Stimulated activated naive B cell treated with anti-CD40 and anti-IgM and Interleukin-4, amounts not matched to agents 10 μg/mL and 1 μg/mL and 100 μg/mL, for 72 hours (primary cell): ENCODE results near the gene IKZF4.

Source experiments
- ATAC-seq, 2 donors: fragments of 150-1000 bp; cut with Tn5 transposase; replicated peaks; 2 replicates each; pipeline ENCODE4 v1.10.0; 2021; ENCODE audit warnings: moderate library complexity in 1 of 2
- DNase-seq: peaks from one replicate; pipeline ENCODE4 v3.0.0; 2021
- H3K27ac Mint-ChIP-seq: one replicate; pipeline ENCODE4 v1.8.0; 2022; ENCODE audit warnings: mild to moderate bottlenecking, mixed read lengths
- H3K27me3 Mint-ChIP-seq, 2 donors: one replicate each; pipeline ENCODE4 v1.8.0; 2022; ENCODE audit warnings: mixed read lengths in 2 of 2
- H3K36me3 Mint-ChIP-seq, 2 donors: one replicate each; pipeline ENCODE4 v1.8.0; 2022; ENCODE audit warnings: mixed read lengths in 2 of 2, mild to moderate bottlenecking in 1 of 2
- H3K4me1 Mint-ChIP-seq, 2 donors: one replicate each; pipeline ENCODE4 v1.8.0; 2022; ENCODE audit warnings: mixed read lengths in 2 of 2, mild to moderate bottlenecking in 1 of 2
- H3K4me3 Mint-ChIP-seq, 2 donors: one replicate each; pipeline ENCODE4 v1.8.0; 2022; ENCODE audit warnings: mild to moderate bottlenecking in 2 of 2, mixed read lengths in 2 of 2, moderate library complexity in 1 of 2
- H3K9me3 Mint-ChIP-seq, 2 donors: one replicate each; pipeline ENCODE4 v1.8.0; 2022; ENCODE audit warnings: mixed read lengths in 2 of 2, mild to moderate bottlenecking in 1 of 2

Gene IKZF4

DNA sequence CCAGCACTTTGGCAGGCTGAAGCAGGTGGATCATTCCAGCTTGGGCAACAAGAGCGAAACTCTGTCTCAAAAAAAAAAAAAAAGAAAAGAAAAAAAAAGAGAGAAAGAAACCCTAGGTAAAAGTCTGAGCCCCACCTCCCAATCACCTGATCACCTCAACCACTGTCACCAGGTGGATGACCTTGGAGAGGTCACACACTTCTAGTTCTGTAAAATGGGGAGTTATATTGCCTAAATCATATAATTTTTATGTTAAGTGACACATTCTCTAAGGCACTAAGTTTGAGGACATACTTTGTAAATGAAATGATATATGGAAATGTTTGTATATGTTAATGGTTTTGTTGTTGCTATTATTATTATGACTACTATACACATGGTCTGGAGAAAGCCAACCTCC, 57.6 kb downstream of the IKZF4 start:
- Mint-ChIP-seq H3K9me3 (no peaks in the 10 kb centered on the region), H3K36me3 (no peaks in the 10 kb centered on the region), H3K27ac (peak overlapping the region; percentile 56), H3K27me3 (peaks cover 20 to 44% of the 10 kb centered on the region in 2 donors), H3K4me3 (peak overlapping the region; percentile 81 to 83), H3K4me1 (peaks cover 7 to 18% of the 10 kb centered on the region in 2 donors)
- ATAC-seq (no peak), DNase-seq (no peak)

DNA sequence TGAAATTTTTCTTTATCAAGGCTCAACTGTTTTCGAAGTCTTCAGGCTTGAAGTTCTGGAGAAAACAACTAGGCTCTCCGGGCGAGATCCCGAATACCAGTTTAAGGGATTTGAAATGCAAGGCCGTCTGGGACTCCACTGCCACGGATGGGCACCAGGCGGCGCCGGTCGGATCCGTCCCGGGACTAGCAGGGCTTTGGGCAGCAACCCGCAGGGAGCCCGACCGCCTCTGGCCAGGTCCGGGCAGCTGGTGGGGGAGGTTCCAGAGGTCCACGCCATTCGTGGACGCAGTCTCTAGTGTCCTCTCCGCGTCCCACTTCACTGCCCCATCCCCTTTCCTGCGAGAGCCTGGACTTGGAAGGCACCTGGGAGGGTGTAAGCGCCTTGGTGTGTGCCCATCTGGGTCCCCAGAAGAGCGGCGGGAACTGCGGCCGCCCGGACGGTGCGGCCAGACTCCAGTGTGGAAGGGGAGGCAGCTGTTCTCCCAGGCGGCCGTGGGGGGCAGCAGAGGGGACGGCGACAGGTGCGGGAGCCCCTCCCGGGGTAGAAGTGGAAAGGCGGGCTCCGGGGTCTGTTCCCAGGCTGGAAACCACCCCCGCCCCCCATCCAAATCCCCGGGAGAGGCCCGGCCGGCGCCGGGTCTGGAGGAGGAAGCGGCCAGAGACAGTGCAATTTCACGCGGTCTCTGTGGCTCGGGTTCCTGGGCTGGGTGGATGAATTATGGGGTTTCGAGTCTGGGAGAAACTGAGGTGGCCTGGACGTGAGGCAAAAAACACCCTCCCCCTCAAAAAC, 58.3 kb downstream of the IKZF4 start:
- peak overlapping the region; percentile 20 for H3K27ac Mint-ChIP-seq
- no peaks in the 10 kb centered on the region for H3K36me3 Mint-ChIP-seq
- peaks cover 26 to 51% of the 10 kb centered on the region in 2 donors for H3K27me3 Mint-ChIP-seq
- DNase-seq (peak; percentile 16), ATAC-seq (peak; percentile 80 to 83)
- H3K9me3 Mint-ChIP-seq: no peaks in the 10 kb centered on the region
- H3K4me1 Mint-ChIP-seq: peaks cover 7 to 18% of the 10 kb centered on the region in 2 donors
- peak overlapping the region; percentile 81 to 83 for H3K4me3 Mint-ChIP-seq

DNA sequence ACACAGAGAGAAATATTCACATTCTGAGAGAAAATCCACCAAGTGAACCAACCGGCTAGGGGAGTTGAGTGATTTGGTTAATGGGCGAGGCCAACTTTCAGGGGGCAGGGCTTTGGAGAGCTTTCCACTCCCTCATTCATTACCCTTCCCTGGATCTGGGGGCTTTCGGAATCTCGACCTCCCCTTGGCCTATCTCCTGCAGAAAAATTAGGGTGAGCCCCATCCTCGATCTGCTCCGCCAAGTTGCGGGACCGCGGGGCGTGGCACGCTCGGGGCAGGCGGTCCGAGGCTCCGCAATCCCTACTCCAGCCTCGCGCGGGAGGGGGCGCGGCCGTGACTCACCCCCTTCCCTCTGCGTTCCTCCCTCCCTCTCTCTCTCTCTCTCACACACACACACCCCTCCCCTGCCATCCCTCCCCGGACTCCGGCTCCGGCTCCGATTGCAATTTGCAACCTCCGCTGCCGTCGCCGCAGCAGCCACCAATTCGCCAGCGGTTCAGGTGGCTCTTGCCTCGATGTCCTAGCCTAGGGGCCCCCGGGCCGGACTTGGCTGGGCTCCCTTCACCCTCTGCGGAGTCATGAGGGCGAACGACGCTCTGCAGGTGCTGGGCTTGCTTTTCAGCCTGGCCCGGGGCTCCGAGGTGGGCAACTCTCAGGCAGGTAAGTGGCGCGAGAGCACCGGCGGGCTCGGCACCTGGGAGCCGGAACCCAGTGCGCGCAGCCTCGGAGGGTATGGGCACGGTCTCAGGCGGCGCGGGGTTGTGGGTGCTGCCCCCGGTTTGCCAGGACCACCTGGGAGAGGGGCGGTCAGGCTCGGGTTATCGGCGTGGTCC, 59.1 kb downstream of the IKZF4 start, which contains the start of gene ERBB3:
Gene ERBB3, plus strand, starts transcription at position 443 of the 833 bp plus-strand sequence. Its CDS starts 136 bp downstream, at position 579.
- DNase-seq: peak; percentile 27
- Mint-ChIP-seq H3K27ac (peak within 1 kb of the TSS; percentile 20), H3K4me3 (peak within 1 kb of the TSS; percentile 81 to 83), H3K9me3 (no peaks in the 10 kb centered on the region), H3K27me3 (peaks cover 26 to 56% of the 10 kb centered on the region in 2 donors), H3K36me3 (no peaks in the 10 kb centered on the region), H3K4me1 (peaks cover 7 to 18% of the 10 kb centered on the region in 2 donors)
- ATAC-seq: peak; percentile 60 to 66

DNA sequence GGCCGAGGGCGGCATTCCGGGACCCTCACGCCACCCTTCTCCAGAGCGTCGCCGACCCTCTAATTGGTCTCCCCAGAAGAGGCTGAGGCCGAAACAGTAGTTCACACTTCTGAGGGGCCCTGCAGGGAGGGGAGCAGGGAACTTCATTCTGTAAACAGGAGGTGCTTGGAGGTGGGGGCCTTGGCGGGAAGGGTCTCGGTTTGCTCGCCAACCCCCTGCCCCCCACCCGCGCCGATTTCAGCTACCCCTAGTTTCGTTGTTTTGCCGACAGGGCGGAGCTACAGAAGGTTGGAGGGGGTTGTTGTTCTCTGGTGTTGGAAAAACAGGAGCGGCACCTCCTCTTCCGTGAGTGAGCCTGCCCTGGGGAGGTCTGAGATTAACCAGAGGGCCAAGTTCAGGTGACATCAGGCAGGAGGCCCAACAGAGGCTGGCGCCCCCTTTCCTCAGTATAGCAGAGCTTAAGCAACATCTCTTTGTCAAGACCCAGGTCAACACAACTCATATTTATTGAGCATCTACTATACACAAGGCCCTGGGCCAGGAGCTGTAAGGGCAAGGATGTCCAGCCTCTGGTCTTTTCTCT, 59.8 kb downstream of the IKZF4 start:
- Mint-ChIP-seq H3K9me3 (no peaks in the 10 kb centered on the region), H3K27ac (no peak overlapping the region), H3K4me3 (peak overlapping the region; percentile 81 to 83), H3K27me3 (peaks cover 26 to 56% of the 10 kb centered on the region in 2 donors), H3K36me3 (no peaks in the 10 kb centered on the region), H3K4me1 (peaks cover 7 to 18% of the 10 kb centered on the region in 2 donors)
- ATAC-seq (no peak), DNase-seq (no peak)

DNA sequence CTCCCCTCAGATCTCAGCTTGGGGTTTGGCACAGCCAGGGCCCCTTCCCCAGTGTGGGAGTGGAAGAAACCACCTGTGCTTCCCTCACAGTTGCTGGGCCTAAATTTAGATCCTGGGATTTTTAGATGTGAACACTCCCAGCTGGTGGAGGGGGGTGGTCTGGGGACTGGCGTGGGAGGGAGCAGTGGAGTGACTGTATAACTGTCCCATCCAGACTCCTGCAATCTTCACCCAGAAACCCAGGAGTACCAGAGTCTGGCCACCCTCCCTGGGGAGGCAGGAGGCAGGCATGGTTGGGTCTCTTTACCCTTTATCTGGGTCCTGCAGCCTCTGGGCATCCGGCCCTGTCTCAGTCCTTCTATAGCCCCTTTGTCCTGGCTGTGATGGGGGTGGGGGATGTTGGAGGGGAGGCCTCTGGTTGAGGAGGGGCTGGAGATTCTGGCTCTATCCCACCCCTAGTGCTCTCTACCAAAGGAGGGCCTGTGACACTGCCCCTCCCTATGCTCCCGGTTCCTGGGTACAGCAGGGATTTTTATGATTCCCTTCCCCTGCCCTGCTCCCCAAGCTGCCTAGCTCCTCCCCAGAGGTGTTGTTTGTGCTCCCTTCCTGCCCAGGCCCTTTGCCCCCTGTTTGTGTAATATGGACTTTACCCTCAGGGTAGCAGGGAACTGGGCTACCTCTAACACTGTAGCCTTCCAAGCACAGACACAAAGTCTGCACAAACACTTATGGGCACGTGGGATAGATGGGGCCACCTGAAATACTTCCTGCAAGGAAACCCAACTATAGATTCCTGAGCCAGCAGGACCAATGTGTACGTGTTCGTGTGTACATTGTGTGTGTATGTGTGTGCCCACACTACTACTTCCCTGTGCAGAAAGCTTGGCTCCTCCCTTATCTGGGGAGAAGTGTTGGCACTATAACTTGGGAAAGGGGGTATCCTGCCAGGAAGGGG, 60.8 kb downstream of the IKZF4 start:
- Mint-ChIP-seq H3K9me3 (no peaks in the 10 kb centered on the region), H3K4me1 (peaks cover 7 to 18% of the 10 kb centered on the region in 2 donors), H3K4me3 (peak overlapping the region; percentile 53 to 56), H3K27ac (no peak overlapping the region), H3K27me3 (peaks cover 26 to 56% of the 10 kb centered on the region in 2 donors), H3K36me3 (no peaks in the 10 kb centered on the region)
- ATAC-seq: no peak
- no peak for DNase-seq

DNA sequence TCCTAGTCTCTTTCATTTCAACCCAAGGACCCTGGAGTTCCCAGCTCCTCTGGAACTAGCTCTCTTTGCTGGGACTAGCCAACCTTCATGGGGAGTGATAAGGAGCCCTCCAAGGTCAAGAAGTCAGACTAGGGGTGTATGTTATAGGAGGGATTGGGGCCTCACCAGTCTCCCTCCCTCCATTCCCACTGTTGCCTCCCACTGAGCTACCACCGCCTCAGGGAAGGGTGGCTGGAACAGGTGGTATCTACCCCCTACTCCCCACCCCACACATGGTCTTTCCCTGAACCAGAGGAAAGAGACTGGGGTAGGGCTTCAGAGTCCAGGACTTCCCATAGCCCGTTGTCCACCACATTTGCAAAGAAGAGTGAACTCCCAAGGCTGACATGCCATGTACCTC, 61.5 kb downstream of the IKZF4 start:
- H3K27ac Mint-ChIP-seq: no peak overlapping the region
- ATAC-seq (no peak), DNase-seq (no peak)
- H3K4me1 Mint-ChIP-seq: peaks cover 7 to 18% of the 10 kb centered on the region in 2 donors
- H3K4me3 Mint-ChIP-seq: no peak overlapping the region
- peaks cover 26 to 56% of the 10 kb centered on the region in 2 donors for H3K27me3 Mint-ChIP-seq
- H3K36me3 Mint-ChIP-seq: no peaks in the 10 kb centered on the region
- H3K9me3 Mint-ChIP-seq: no peaks in the 10 kb centered on the region

DNA sequence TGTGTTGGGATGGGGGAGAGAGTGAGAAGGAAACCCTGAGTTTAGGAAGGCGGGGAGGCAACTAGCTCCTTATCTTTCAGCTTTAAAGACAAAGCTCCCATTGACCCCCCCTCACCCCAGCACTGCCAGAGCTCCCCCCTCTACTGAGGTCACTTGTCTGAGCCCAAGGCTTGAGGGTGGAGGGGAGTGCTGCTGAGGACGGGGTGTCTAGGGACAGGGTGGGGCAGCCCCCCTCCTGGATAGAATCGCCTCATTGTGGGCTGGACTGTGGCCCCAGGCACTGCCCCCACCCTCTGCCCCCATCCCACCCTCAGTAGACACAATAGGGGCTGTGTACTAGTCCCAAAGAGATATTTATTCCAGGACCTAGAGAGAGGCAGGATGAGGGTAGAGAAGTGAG, 62.1 kb downstream of the IKZF4 start:
- ATAC-seq (no peak), DNase-seq (no peak)
- no peak overlapping the region for H3K4me3 Mint-ChIP-seq
- peaks cover 7 to 18% of the 10 kb centered on the region in 2 donors for H3K4me1 Mint-ChIP-seq
- no peaks in the 10 kb centered on the region for H3K9me3 Mint-ChIP-seq
- H3K27ac Mint-ChIP-seq: no peak overlapping the region
- H3K36me3 Mint-ChIP-seq: no peaks in the 10 kb centered on the region
- H3K27me3 Mint-ChIP-seq: peaks cover 26 to 56% of the 10 kb centered on the region in 2 donors

DNA sequence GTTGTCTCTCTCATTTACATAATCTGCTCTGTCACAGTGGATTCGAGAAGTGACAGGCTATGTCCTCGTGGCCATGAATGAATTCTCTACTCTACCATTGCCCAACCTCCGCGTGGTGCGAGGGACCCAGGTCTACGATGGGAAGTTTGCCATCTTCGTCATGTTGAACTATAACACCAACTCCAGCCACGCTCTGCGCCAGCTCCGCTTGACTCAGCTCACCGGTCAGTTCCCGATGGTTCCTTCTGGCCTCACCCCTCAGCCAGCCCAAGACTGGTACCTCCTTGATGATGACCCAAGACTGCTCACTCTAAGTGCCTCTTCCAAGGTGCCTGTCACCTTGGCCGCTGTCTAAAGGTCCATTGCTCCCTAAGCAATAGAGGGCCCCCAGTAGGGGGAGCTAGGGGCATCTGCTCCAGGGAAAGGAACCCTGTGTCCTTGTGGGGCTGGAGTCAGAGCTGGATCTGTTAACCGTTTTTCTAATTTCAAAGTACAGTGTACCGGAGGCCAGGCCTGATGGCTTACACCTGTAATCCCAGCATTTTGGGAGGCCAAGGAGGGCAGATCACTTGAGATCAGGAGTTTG, 64.2 kb downstream of the IKZF4 start:
- Mint-ChIP-seq H3K4me3 (no peak overlapping the region), H3K4me1 (peaks cover 2 to 3% of the 10 kb centered on the region in 2 donors), H3K27ac (no peak overlapping the region), H3K36me3 (no peaks in the 10 kb centered on the region), H3K9me3 (no peaks in the 10 kb centered on the region), H3K27me3 (peaks cover 25 to 45% of the 10 kb centered on the region in 2 donors)
- no peak for ATAC-seq
- no peak for DNase-seq

DNA sequence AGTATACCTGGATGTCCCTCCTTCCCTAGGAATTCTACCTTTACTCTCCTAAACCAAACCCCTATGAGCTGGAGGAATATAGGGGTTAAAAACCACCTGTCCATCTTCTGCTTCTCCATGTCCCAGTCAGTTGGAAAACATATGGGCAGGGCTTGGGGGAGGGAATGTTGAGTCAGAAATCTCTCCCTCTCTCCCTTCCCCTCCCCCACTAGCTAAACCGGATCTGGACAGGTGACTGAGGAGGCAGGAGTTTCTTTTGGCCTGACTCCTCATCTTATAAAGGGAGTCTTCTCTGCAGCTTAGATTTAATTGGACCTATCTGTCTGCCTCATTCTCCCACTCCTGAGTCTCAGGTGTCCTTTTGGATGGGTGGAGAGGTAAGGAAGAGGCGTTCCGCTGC, 65.3 kb downstream of the IKZF4 start:
- Mint-ChIP-seq H3K9me3 (no peaks in the 10 kb centered on the region), H3K27ac (no peak overlapping the region), H3K36me3 (no peaks in the 10 kb centered on the region), H3K4me3 (no peak overlapping the region), H3K27me3 (peaks cover 22 to 34% of the 10 kb centered on the region in 2 donors), H3K4me1 (no peaks in the 10 kb centered on the region)
- no peak for ATAC-seq
- no peak for DNase-seq

DNA sequence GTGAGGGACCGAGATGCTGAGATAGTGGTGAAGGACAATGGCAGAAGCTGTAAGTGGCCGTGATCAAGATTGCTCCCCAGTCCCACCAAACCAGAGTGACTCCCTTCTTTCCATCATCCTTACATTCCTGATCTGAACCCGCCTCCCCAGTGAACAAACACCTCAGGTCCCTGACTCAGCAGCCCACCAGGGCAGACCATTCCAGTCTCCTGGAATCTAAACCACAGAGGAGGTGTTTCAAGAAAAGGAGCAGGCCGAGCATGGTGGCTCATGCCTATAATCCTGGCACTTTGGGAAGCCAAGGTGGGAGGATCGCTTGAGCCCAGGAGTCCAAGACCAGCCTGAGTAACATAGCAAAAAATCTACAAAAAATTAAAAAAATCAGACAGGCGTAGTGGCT, 65.8 kb downstream of the IKZF4 start:
- H3K36me3 Mint-ChIP-seq: no peaks in the 10 kb centered on the region
- H3K4me1 Mint-ChIP-seq: no peaks in the 10 kb centered on the region
- H3K27me3 Mint-ChIP-seq: peaks cover 18 to 29% of the 10 kb centered on the region in 2 donors
- H3K4me3 Mint-ChIP-seq: no peak overlapping the region
- ATAC-seq: no peak
- no peaks in the 10 kb centered on the region for H3K9me3 Mint-ChIP-seq
- no peak overlapping the region for H3K27ac Mint-ChIP-seq
- DNase-seq: no peak

DNA sequence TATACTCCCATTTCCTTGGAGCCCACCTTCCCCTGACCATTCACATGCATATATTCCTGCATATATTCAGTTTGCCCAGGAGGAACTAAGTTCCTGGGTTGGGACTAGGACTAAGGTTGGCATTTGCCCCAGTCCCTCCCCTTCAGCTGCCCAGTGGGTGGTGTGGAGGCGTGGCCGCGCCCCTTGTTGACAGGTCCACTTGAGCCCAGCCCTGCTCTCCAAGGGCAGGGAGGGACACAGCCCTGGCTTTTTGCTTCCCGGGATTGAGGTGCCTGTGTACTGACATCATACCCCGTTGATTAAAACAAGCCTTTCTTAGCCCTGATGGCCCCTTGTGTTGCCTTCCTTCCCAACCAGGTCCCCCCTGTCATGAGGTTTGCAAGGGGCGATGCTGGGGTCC, 66.4 kb downstream of the IKZF4 start:
- no peak for ATAC-seq

More for the DNA sequence above, 66.4 kb downstream of the IKZF4 start:
- Mint-ChIP-seq H3K4me3 (no peak overlapping the region), H3K9me3 (no peaks in the 10 kb centered on the region), H3K27ac (no peak overlapping the region), H3K36me3 (no peaks in the 10 kb centered on the region), H3K27me3 (peaks cover 14 to 23% of the 10 kb centered on the region in 2 donors), H3K4me1 (no peaks in the 10 kb centered on the region)
- DNase-seq: no peak
